Activated CD8-positive, alpha-beta memory T cell treated with anti-CD3 and anti-CD28 coated beads, Interleukin-2, amount 50 U/mL, for 4 hours (primary cell): ENCODE results near the gene LRRC8E.
A peak's percentile ranks its signal among the peaks of the same experiment; 100 is the strongest.
"Not testable (repeated sequence)": the region's sequence is repeated elsewhere in the genome, so short reads cannot be mapped to it uniquely, and the experiment has no call there.

Experiments used
- DNase-seq: peaks from one replicate; pipeline ENCODE4 v3.0.0-alpha.2; 2020

Gene LRRC8E

GRCh38 chr19:7855426-7856108, 32.7 kb upstream of the LRRC8E start:
- DNase-seq: no peak

- DNase-seq: no peak
Observed at GRCh38 chr19:7856109-7856591, 32.2 kb upstream of the LRRC8E start.

GRCh38 chr19:7856679-7857663, 31.3 kb upstream of the LRRC8E start:
- DNase-seq: no peak

- DNase-seq: no peak
Observed at GRCh38 chr19:7857727-7858108, 30.6 kb upstream of the LRRC8E start.

- no peak for DNase-seq
Observed at GRCh38 chr19:7858109-7858770, 30.1 kb upstream of the LRRC8E start.

- not testable (repeated sequence) for DNase-seq
Observed at GRCh38 chr19:7859087-7859486, 29.2 kb upstream of the LRRC8E start.

GRCh38 chr19:7859831-7860713, 28.2 kb upstream of the LRRC8E start:
- no peak for DNase-seq

GRCh38 chr19:7860714-7861618, 27.3 kb upstream of the LRRC8E start:
- DNase-seq: no peak

- no peak for DNase-seq
Observed at GRCh38 chr19:7861619-7862412, 26.5 kb upstream of the LRRC8E start.

- peak; percentile 68 for DNase-seq
Observed at GRCh38 chr19:7862413-7862951, 25.8 kb upstream of the LRRC8E start.

- no peak for DNase-seq
Observed at GRCh38 chr19:7863157-7863970, 24.9 kb upstream of the LRRC8E start.

GRCh38 chr19:7863971-7864689, 24.2 kb upstream of the LRRC8E start:
- DNase-seq: no peak

- DNase-seq: no peak
Observed at GRCh38 chr19:7864690-7865074, 23.6 kb upstream of the LRRC8E start.

- no peak for DNase-seq
Observed at GRCh38 chr19:7865262-7865911, 22.9 kb upstream of the LRRC8E start.

- no peak for DNase-seq
Observed at GRCh38 chr19:7866399-7867091, 21.8 kb upstream of the LRRC8E start.

GRCh38 chr19:7867092-7867844, 21.0 kb upstream of the LRRC8E start:
- DNase-seq: no peak

GRCh38 chr19:7868326-7868670, 20.0 kb upstream of the LRRC8E start:
- peak; percentile 43 for DNase-seq
